SK-N-SH treated with all-trans-retinoic acid at 6 μM for 48 hours (cell line): ENCODE data around the gene TNS3.

Experiments
- ARNTL ChIP-seq: fragments of 450-650 bp; formaldehyde crosslinking; IDR thresholded peaks from 2 replicates; pipeline ENCODE4 v1.5.0; 2020; ENCODE audit warnings: low read depth, mild to moderate bottlenecking, moderate library complexity, borderline replicate concordance
- CSDC2 ChIP-seq: fragments of 250-450 bp; sonication (Bioruptor Pico); IDR thresholded peaks from 2 replicates; pipeline ENCODE4 v1.5.0; 2020; ENCODE audit warnings: mild to moderate bottlenecking, moderate library complexity
- ESRRG ChIP-seq: fragments of 250-450 bp; sonication (Bioruptor Pico); IDR thresholded peaks from 2 replicates; pipeline ENCODE4 v1.6.1; 2021; ENCODE audit warnings: mild to moderate bottlenecking
- OSR1 ChIP-seq: fragments of 250-450 bp; sonication (Bioruptor Pico); IDR thresholded peaks from 2 replicates; pipeline ENCODE4 v1.8.0; 2022; ENCODE audit warnings: moderate library complexity, mild to moderate bottlenecking, inconsistent platforms
- ZFP3 ChIP-seq: fragments of 250-450 bp; sonication (Bioruptor Pico); IDR thresholded peaks from 2 replicates; pipeline ENCODE4 v1.5.0; 2020; ENCODE audit warnings: mild to moderate bottlenecking, moderate library complexity
- TF ChIP-seq, protein P1 (sequence below): fragments of 250-450 bp; sonication (Bioruptor Pico); IDR thresholded peaks from 2 replicates; pipeline ENCODE4 v1.5.0; 2020; ENCODE audit warnings: mild to moderate bottlenecking, moderate library complexity
- TF ChIP-seq, protein P2 (sequence below): fragments of 250-450 bp; sonication (Bioruptor Pico); IDR thresholded peaks from 2 replicates; pipeline ENCODE4 v1.8.0; 2021; ENCODE audit warnings: low read depth, mild to moderate bottlenecking, moderate library complexity, borderline replicate concordance

DNA sequence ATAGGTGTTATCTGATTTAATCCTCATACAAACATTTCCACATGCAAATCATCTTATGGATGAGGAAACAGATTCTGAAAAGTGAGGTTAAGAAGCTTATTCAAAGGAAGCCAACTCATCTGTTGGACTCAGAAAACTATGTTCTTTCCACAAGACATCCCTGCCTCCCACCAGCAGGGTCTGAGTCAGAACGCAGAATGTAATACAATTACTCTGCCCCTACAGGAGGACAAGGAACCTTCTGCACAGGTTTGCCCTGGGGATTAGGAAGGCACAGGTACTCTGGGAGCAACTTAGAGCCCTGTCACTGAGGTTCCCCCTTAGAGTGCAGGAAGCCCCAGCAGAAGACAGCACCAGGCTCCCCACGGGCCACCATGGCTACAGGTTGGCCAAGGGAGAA is 255.7 kb downstream of the TNS3 start:
- TF ChIP-seq ESRRG (CRISPR knock-in tag), result no peak
- TF ChIP-seq, protein P1, sequence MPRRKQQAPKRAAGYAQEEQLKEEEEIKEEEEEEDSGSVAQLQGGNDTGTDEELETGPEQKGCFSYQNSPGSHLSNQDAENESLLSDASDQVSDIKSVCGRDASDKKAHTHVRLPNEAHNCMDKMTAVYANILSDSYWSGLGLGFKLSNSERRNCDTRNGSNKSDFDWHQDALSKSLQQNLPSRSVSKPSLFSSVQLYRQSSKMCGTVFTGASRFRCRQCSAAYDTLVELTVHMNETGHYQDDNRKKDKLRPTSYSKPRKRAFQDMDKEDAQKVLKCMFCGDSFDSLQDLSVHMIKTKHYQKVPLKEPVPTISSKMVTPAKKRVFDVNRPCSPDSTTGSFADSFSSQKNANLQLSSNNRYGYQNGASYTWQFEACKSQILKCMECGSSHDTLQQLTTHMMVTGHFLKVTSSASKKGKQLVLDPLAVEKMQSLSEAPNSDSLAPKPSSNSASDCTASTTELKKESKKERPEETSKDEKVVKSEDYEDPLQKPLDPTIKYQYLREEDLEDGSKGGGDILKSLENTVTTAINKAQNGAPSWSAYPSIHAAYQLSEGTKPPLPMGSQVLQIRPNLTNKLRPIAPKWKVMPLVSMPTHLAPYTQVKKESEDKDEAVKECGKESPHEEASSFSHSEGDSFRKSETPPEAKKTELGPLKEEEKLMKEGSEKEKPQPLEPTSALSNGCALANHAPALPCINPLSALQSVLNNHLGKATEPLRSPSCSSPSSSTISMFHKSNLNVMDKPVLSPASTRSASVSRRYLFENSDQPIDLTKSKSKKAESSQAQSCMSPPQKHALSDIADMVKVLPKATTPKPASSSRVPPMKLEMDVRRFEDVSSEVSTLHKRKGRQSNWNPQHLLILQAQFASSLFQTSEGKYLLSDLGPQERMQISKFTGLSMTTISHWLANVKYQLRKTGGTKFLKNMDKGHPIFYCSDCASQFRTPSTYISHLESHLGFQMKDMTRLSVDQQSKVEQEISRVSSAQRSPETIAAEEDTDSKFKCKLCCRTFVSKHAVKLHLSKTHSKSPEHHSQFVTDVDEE (CRISPR knock-in tag), result no peak
- TF ChIP-seq OSR1, result no peak
- TF ChIP-seq ARNTL (CRISPR knock-in tag), result no peak
- TF ChIP-seq ZFP3 (CRISPR knock-in tag), result no peak
- no peak for TF ChIP-seq CSDC2 (CRISPR knock-in tag)
- TF ChIP-seq, protein P2, sequence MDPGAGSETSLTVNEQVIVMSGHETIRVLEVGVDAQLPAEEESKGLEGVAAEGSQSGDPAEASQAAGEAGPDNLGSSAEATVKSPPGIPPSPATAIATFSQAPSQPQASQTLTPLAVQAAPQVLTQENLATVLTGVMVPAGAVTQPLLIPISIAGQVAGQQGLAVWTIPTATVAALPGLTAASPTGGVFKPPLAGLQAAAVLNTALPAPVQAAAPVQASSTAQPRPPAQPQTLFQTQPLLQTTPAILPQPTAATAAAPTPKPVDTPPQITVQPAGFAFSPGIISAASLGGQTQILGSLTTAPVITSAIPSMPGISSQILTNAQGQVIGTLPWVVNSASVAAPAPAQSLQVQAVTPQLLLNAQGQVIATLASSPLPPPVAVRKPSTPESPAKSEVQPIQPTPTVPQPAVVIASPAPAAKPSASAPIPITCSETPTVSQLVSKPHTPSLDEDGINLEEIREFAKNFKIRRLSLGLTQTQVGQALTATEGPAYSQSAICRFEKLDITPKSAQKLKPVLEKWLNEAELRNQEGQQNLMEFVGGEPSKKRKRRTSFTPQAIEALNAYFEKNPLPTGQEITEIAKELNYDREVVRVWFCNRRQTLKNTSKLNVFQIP (CRISPR knock-in tag), result no peak
